Mucosa of stomach (tissue), 1 donor: ENCODE measurements around the gene ASMT.
"Not testable (repeated sequence)": the region's sequence is repeated elsewhere in the genome, so short reads cannot be mapped to it uniquely, and the experiment has no call there.

ENCODE experiments used
- H3K27me3 ChIP-seq: one replicate; pipeline ENCODE4 v1.7.0; 2013; ENCODE audit warnings: mild to moderate bottlenecking, low read length; ENCODE audit not compliant: control insufficient read depth, insufficient read depth
- H3K36me3 ChIP-seq: one replicate; pipeline ENCODE4 v1.7.0; 2013; ENCODE audit warnings: low read length; ENCODE audit not compliant: control insufficient read depth, insufficient read depth
- H3K4me1 ChIP-seq: one replicate; pipeline ENCODE4 v1.7.0; 2013; ENCODE audit warnings: mild to moderate bottlenecking, low read length; ENCODE audit not compliant: control insufficient read depth, insufficient read depth
- H3K4me3 ChIP-seq: one replicate; pipeline ENCODE4 v1.7.0; 2013; ENCODE audit warnings: low read length
- H3K9ac ChIP-seq: one replicate; pipeline ENCODE4 v1.7.0; 2013; ENCODE audit warnings: mild to moderate bottlenecking, low read length, moderate library complexity
- H3K9me3 ChIP-seq: one replicate; pipeline ENCODE4 v1.7.0; 2013; ENCODE audit warnings: mild to moderate bottlenecking, low read length, moderate library complexity; ENCODE audit not compliant: control insufficient read depth
- donor health status: Pancreatic carcinoma.

Gene ASMT, protein sequence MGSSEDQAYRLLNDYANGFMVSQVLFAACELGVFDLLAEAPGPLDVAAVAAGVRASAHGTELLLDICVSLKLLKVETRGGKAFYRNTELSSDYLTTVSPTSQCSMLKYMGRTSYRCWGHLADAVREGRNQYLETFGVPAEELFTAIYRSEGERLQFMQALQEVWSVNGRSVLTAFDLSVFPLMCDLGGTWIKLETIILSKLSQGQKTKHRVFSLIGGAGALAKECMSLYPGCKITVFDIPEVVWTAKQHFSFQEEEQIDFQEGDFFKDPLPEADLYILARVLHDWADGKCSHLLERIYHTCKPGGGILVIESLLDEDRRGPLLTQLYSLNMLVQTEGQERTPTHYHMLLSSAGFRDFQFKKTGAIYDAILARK

DNA sequence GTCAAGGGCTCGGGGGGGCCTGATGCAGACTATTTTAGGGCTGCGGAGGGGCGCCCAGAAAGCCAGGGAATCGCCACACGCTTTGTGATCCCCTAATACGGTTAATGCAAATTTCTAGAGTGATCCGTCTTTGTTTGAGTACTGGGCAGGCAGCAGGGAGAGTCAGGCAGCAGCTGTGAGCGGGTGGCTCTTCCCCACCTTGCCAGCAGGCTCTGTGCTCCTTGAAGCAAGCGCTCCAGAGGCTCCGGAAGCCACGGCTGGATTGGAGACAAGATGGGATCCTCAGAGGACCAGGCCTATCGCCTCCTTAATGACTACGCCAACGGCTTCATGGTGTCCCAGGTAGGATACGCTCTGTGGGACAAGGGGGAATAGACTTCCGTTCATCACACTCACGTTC lies at the start of gene ASMT:
Gene ASMT, plus strand, starts transcription at position 133 of the 400 bp plus-strand sequence. Its CDS starts 141 bp downstream, at position 274.
- H3K27me3 ChIP-seq = no peaks in the 10 kb centered on the region
- no peaks in the 10 kb centered on the region for H3K36me3 ChIP-seq
- no peaks in the 10 kb centered on the region for H3K4me1 ChIP-seq
- H3K9ac ChIP-seq = no peak within 1 kb of the TSS
- H3K4me3 ChIP-seq = no peak within 1 kb of the TSS
- no peaks in the 10 kb centered on the region for H3K9me3 ChIP-seq

DNA sequence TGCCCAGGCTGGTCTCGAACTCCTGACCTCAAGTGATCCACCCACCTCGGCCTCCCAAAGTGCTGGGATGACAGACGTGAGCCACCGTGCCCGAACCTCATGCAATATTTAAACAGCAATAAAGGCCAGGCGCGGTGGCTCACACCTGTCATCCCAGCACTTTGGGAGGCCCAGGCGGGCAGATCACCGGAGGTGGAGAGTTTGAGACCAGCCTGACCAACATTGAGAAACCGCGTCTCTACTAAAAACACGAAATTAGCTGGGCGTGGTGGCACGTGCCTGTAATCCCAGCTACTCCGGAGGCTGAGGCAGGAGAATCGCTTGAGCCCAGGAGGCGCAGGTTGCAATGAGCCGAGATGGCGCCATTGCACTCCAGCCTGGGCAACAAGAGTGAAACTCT lies 40.7 kb upstream of the ASMT start:
- H3K4me1 ChIP-seq, H3K36me3 ChIP-seq, H3K9me3 ChIP-seq, H3K4me3 ChIP-seq, H3K9ac ChIP-seq, H3K27me3 ChIP-seq: not testable (repeated sequence)

DNA sequence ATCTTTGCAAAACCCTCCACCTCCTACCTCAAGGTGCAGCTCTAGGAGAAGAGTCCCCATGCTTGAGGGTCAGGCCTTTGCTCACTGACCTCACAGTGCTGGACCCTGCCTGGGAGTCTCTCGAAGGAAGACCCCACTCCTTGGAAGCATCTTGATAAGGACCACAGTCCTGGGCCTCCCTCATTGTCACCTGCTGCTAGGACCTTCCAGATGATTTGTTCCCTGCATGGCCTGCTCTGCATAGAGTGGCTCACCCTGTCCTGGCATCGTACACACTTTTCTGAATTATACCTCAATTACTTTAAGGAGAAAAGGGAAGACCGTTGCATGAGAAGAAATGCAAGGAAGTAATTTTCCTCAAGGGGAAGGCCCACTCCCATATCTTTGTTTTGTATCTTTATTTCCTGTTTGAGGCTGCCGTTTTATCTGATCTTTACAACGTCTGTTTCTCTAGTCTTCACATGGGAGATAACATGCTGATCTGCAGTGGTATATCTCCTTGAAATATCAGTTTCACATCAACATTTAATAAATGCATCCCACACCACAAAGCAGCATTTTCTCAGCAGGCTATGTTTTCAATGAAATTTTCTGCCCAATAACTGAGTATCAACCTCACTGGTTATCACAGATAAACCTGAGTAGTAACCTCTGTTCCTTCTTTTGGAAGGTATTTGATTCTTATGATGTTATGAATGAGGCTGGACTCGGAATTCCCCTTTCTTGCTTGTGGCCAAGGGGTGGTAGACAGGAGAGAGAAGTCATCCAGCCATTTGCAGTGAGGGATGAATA lies 38.5 kb upstream of the ASMT start:
- H3K27me3 ChIP-seq = no peaks in the 10 kb centered on the region
- H3K4me1 ChIP-seq = no peaks in the 10 kb centered on the region
- H3K9ac ChIP-seq = no peak overlapping the region
- H3K36me3 ChIP-seq = no peaks in the 10 kb centered on the region
- no peaks in the 10 kb centered on the region for H3K9me3 ChIP-seq
- H3K4me3 ChIP-seq = no peak overlapping the region

DNA sequence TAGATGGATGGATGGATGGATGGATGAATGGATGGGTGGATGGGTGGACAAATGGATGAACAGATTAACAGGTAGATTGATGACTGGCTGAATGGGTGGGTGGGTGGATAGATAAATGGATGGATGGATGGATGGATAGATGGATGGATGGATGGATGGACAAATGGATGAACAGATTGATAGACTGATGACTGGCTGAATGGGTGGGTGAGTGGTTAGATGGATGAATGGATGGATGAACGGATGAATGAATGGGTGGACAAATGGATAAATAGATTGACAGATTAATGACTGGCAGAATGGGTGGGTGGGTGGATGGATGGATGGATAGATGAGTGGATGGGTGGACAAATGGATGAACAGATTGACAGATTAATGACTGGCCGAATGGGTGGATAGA lies 37.0 kb upstream of the ASMT start:
- Histone ChIP-seq H3K36me3 (no peaks in the 10 kb centered on the region), H3K9ac (no peak overlapping the region), H3K4me1 (no peaks in the 10 kb centered on the region), H3K4me3 (no peak overlapping the region), H3K9me3 (no peaks in the 10 kb centered on the region), H3K27me3 (no peaks in the 10 kb centered on the region)

DNA sequence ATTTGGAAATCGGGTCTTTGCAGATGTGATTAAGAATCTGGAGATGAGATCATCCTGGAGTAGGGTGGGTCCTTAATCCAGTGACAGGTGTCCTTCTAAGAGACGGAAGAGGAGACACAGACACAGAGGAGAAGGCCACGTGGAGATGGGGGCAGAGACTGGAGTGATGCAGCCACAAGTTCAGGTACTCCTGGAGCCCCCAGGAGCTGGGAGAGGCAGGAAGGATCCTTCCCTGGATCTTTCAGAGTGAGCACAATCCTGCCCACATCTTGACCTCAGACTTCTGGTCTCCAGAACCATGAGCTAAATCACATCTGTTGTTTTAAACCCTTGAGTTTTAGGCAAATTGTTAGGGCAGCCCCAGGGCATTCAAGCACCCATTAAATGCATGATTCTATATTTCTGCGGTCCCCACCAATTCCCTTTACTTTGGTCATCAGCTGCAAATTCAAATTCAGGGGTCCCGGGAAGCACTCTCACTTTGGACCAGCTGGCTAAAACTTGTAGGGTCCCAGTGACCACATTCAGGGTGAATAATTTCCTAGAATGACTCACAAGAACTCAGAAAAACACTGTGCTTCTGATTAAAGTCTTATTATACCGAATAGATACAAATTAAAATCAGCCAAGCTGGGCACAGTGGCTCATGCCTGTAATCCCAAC lies 36.2 kb upstream of the ASMT start:
- no peaks in the 10 kb centered on the region for H3K27me3 ChIP-seq
- H3K36me3 ChIP-seq = no peaks in the 10 kb centered on the region
- H3K9me3 ChIP-seq = no peaks in the 10 kb centered on the region
- H3K4me3 ChIP-seq = no peak overlapping the region
- H3K4me1 ChIP-seq = no peaks in the 10 kb centered on the region
- no peak overlapping the region for H3K9ac ChIP-seq

DNA sequence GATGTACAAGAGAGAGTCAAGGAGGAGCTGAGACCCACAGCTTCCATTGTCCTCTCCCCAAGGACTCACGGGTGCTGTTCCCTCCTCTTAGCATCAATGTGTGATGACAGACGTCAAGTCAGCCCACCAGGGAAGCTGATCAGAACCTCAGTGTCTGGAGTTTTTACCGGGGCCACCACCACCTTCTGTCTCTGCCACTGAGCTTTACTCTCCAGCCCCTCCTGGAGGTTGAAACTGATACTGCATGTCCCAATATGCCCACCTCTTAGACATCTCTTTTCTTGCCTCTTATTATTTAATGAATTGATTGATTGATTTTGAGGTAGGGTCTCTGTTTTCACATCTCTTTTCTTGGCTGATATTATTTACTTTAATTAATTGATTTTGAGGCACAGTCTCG lies 33.7 kb upstream of the ASMT start:
- no peaks in the 10 kb centered on the region for H3K4me1 ChIP-seq
- no peaks in the 10 kb centered on the region for H3K27me3 ChIP-seq
- no peaks in the 10 kb centered on the region for H3K36me3 ChIP-seq
- no peak overlapping the region for H3K4me3 ChIP-seq
- H3K9ac ChIP-seq = no peak overlapping the region
- H3K9me3 ChIP-seq = no peaks in the 10 kb centered on the region

DNA sequence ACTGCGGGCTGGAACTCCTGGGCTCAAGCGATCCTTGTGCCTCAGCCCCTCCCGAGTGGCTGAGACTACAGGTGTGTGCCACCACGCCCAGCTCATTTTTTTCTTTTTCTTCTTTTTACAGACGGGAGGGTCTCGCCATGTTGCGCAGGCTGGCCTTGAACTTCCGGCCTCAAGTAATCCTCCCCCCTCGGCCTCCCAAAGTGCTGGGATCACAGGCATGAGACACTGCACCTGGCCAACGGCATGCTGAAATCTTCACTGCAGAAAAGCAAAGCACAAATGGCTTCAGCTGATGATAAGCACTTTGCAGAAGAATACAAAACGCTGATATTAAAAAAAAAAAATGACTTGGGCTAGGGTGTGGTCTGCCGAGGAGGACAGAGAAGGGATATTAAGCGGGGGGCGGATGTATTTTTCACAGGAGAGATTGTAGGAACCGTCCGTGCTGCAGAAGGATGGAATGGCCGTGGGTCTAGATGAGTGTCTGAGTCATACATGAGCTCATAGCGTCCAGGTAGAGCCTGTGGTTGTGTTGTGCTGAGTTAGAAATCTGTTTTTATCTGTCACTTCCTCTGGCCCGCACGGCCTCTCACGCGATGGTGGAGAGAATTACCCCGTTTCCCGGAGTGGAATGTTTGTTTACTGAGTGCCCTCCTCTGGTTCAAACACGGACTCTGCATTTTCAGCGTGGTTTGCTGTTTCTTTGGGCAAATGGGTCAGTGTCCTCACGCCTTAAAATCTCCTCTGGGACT lies 32.0 kb upstream of the ASMT start:
- Histone ChIP-seq H3K4me1 (no peaks in the 10 kb centered on the region), H3K9me3 (no peaks in the 10 kb centered on the region), H3K4me3 (no peak overlapping the region), H3K27me3 (no peaks in the 10 kb centered on the region), H3K36me3 (no peaks in the 10 kb centered on the region), H3K9ac (no peak overlapping the region)

DNA sequence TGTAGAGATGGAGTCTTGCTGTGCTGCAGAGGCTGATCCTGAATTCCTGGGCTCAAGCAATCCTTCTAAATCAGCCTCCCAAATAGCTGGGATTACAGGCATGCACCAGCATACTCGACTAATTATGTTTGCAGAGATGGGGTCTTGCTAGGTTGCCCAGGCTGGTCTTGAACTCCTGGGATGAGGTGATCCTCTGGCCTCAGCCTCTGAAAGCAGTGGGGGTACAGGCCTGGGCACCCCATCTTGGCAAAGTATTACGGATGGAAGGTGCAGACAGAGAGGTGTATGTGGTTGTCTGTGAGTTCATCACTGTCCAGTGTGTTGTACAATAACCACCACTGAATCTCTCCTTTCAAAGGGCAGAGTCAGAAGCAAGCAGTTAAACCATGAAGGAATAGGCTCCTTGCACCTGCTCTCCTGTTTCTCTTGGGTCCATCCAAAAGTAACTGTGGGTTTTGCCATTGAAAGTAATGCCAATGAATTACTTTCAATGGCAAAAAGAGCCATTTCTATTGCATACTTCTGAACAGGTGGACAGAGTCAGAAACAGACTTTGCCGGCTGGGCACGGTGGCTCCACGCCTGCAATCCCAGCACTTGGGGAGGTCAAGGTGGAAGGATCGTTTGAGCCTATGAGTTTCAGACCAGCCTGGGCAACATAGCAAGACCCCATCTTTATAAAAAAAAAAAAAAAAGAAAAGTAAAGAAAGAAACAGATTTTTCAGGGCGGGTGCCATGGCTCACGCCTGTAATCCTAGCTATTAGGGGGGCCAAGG lies 30.4 kb upstream of the ASMT start:
- Histone ChIP-seq H3K4me1 (no peaks in the 10 kb centered on the region), H3K9ac (no peak overlapping the region), H3K9me3 (no peaks in the 10 kb centered on the region), H3K4me3 (no peak overlapping the region), H3K27me3 (no peaks in the 10 kb centered on the region), H3K36me3 (no peaks in the 10 kb centered on the region)

DNA sequence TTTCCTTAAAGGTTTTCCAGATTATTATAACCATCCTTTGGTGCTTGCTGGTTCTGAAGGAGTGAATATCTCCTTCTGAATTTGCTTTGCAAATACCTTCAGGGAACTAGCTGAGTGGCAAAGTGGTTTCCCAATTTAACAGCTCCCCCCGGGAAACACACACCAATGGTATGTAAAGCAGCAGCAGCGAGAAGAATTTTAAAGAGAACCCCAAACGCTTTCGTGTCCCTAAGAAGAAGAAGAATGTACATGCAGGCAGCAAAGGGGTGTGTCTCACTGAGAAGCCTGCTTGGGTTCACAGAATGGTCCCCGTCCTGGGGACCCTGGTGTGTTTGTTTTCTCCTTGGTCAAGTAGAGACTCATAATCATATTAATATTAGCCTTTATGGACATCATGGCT lies 27.7 kb upstream of the ASMT start:
- no peaks in the 10 kb centered on the region for H3K4me1 ChIP-seq
- no peaks in the 10 kb centered on the region for H3K27me3 ChIP-seq
- H3K9ac ChIP-seq = no peak overlapping the region
- H3K36me3 ChIP-seq = no peaks in the 10 kb centered on the region
- H3K4me3 ChIP-seq = no peak overlapping the region
- no peaks in the 10 kb centered on the region for H3K9me3 ChIP-seq

DNA sequence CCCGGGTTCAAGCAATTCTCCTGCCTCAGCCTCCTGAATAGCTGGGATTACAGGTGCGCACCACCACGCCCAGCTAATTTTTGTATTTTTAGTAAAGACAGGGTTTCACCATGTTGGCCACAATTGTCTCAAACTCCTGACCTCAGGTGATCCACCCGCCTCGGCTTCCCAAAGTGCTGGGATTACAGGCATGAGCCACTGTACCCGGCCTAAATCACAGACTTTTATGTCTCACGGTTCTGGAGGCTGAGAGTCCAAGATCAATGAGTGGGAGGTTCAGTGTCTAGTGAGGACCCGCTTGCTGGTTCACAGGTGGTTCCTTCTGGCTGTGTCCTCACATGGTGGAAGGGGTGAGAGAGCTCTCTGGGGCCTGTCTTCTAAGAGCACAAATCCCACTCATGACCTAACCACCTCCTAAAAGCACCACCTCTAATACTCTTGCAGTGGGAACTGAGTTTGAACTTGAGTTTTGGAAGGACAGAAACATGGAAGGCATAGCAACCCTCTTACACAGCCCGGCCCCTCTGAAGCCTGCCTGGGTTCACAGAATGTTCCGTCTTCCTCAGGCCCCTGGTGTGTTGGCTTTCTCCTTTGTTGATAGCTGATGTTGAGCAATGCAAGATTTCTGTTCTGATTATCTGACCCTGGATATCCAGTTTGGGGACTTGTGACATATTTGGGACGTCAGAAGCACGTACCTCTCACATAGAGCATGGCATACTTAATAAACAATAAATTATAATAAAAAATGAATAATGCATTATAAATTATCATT lies 25.3 kb upstream of the ASMT start:
- Histone ChIP-seq H3K9me3 (no peaks in the 10 kb centered on the region), H3K9ac (no peak overlapping the region), H3K36me3 (peaks cover 8% of the 10 kb centered on the region), H3K4me1 (peaks cover 14% of the 10 kb centered on the region), H3K27me3 (no peaks in the 10 kb centered on the region), H3K4me3 (no peak overlapping the region)
